NK-92 (cell line): Measurements from ENCODE around the gene GPS1.

Experiments used
- DNase-seq: peaks from one replicate; lab custom pipeline; 2025; ENCODE audit not compliant: unreplicated experiment; lab: John Stamatoyannopoulos, UW

The GPS1 gene

GRCh38 chr17:82051776-82052637 lies at the start of gene GPS1, which contains the start of gene RFNG:
GPS1 (plus strand) TSS chr17:82051898; CDS start chr17:82051932, 34 bp downstream.
RFNG (minus strand) TSS chr17:82051811; CDS start chr17:82051766, 45 bp downstream.
- DNase-seq, result no peak

- no peak for DNase-seq
Observed at GRCh38 chr17:82003411-82004381, 48.0 kb upstream of the GPS1 start.

- DNase-seq, result no peak
Observed at GRCh38 chr17:82004517-82005455, 46.9 kb upstream of the GPS1 start.

- no peak for DNase-seq
Observed at GRCh38 chr17:82005701-82006348, 45.9 kb upstream of the GPS1 start.

GRCh38 chr17:82006468-82007227 lies 45.0 kb upstream of the GPS1 start:
- DNase-seq, result no peak

GRCh38 chr17:82007228-82007494 lies 44.5 kb upstream of the GPS1 start:
- DNase-seq, result no peak

- no peak for DNase-seq
Observed at GRCh38 chr17:82007495-82008257, 44.0 kb upstream of the GPS1 start.

GRCh38 chr17:82008258-82008940 lies 43.3 kb upstream of the GPS1 start:
- DNase-seq, result no peak

- DNase-seq, result no peak
Observed at GRCh38 chr17:82008941-82009405, 42.7 kb upstream of the GPS1 start.

- DNase-seq, result no peak
Observed at GRCh38 chr17:82009413-82009812, 42.3 kb upstream of the GPS1 start.

GRCh38 chr17:82010575-82011525 lies 40.8 kb upstream of the GPS1 start:
- DNase-seq, result no peak

- DNase-seq, result no peak
Observed at GRCh38 chr17:82011617-82012187, 40.0 kb upstream of the GPS1 start.

GRCh38 chr17:82012261-82012639 lies 39.4 kb upstream of the GPS1 start:
- DNase-seq, result no peak

GRCh38 chr17:82012640-82013295 lies 38.9 kb upstream of the GPS1 start:
- DNase-seq, result no peak

- DNase-seq, result no peak
Observed at GRCh38 chr17:82013341-82013740, 38.4 kb upstream of the GPS1 start.

GRCh38 chr17:82013772-82014321 lies 37.9 kb upstream of the GPS1 start:
- no peak for DNase-seq
